Mammary epithelial cell (primary cell): ENCODE measurements around the gene TSPAN18.

Experiments
- EZH2 ChIP-seq: IDR thresholded peaks from 2 replicates; pipeline ENCODE4 v1.6.1; 2012; ENCODE audit warnings: low read length, inconsistent platforms, borderline replicate concordance
- TF ChIP-seq, protein P1 (sequence below), 2 donors: IDR thresholded peaks in 1 of 2; conservative IDR thresholded peaks in 1 of 2; 2 replicates each; pipeline ENCODE4 v1.5.1; 2011 to 2012; ENCODE audit warnings: inconsistent platforms in 2 of 2, low read length in 2 of 2, mild to moderate bottlenecking in 2 of 2, control low read depth in 1 of 2, low read depth in 1 of 2; ENCODE audit not compliant: insufficient read depth in 1 of 2; ENCODE audit errors: extremely low read depth in 1 of 2

DNA sequence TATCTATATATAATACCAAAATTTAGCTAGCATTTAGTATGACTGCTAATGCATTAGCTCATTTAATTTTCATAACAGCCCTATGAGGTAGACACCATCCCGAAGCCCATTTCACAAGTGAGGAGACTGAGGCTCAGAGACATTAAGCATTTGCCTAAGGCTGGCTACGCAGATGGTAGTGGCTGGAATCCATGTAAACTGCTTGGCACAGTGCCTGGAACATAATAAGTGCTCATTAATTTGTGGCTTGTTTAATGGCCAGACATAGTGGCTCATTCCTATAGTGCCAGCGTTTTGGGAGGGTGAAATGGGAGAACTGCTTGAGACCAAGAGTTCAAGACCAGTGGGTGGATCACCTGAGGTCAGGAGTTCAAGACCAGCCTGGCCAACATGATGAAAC is 241.7 kb downstream of the TSPAN18 start:
- TF ChIP-seq, protein P1, sequence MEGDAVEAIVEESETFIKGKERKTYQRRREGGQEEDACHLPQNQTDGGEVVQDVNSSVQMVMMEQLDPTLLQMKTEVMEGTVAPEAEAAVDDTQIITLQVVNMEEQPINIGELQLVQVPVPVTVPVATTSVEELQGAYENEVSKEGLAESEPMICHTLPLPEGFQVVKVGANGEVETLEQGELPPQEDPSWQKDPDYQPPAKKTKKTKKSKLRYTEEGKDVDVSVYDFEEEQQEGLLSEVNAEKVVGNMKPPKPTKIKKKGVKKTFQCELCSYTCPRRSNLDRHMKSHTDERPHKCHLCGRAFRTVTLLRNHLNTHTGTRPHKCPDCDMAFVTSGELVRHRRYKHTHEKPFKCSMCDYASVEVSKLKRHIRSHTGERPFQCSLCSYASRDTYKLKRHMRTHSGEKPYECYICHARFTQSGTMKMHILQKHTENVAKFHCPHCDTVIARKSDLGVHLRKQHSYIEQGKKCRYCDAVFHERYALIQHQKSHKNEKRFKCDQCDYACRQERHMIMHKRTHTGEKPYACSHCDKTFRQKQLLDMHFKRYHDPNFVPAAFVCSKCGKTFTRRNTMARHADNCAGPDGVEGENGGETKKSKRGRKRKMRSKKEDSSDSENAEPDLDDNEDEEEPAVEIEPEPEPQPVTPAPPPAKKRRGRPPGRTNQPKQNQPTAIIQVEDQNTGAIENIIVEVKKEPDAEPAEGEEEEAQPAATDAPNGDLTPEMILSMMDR (conservative IDR thresholded peaks at IDR 0.05 in 1 of 2, IDR thresholded peaks at IDR 0.05 in 1 of 2; ENCODE audit: extremely low read depth in 1 of 2, insufficient read depth in 1 of 2, low read depth in 1 of 2, low read length in 2 of 2) = no peak
- TF ChIP-seq EZH2 = no peak
